AG04450 (cell line): ENCODE results near the gene LMOD2. TPM values are rescaled to one million over a fixed set of nuclear protein-coding genes. Genes with fewer than 3 reads are reported as not detected.

Source experiments
- CTCF ChIA-PET: fragments of 300-600, 350-600 bp; formaldehyde crosslinking; extraction: SDS; loops from one replicate; lab custom pipeline; 2022; ENCODE audit warnings: antibody characterized with exemption, inconsistent platforms; lab: Charles Lee
- POLR2A ChIA-PET: fragments of 350-600 bp; formaldehyde crosslinking; extraction: SDS; loops from one replicate; lab custom pipeline; 2021; ENCODE audit warnings: antibody characterized with exemption, inconsistent platforms; lab: Yijun Ruan, JAX
- DNase-seq: peaks from one replicate; pipeline ENCODE4 v3.0.0-alpha.2; 2011; ENCODE audit warnings: low read depth, low spot score
- H3K27ac ChIP-seq: one replicate; pipeline ENCODE4 v1.5.1; 2012; ENCODE audit warnings: low read depth, low read length, control low read depth
- H3K27me3 ChIP-seq: one replicate; pipeline ENCODE4 v1.6.0; 2012; ENCODE audit warnings: low read length; ENCODE audit not compliant: control insufficient read depth, insufficient read depth
- H3K4me3 ChIP-seq: 2 replicates; pipeline ENCODE4 v1.5.1; 2011; ENCODE audit warnings: mild to moderate bottlenecking, low read depth, low read length, control low read depth
- H3K9me3 ChIP-seq: 2 replicates; pipeline ENCODE4 v1.5.1; 2012; ENCODE audit warnings: low read length; ENCODE audit not compliant: control insufficient read depth, insufficient read depth
- polyA plus RNA-seq: library from polyadenylated mRNA; depleted of rRNA; stranded (reverse); fragments of >200 nt; gene quantifications from 2 replicates; pipeline ENCODE4 v1.2.3, GENCODE V29; 2011
- TF ChIP-seq, protein P1 (sequence below): IDR thresholded peaks from 2 replicates; pipeline ENCODE4 v1.5.1; 2011; ENCODE audit warnings: low read depth, low read length, control low read depth, inconsistent platforms

Gene LMOD2
- polyA plus RNA-seq, 1 experiment = not detected

DNA sequence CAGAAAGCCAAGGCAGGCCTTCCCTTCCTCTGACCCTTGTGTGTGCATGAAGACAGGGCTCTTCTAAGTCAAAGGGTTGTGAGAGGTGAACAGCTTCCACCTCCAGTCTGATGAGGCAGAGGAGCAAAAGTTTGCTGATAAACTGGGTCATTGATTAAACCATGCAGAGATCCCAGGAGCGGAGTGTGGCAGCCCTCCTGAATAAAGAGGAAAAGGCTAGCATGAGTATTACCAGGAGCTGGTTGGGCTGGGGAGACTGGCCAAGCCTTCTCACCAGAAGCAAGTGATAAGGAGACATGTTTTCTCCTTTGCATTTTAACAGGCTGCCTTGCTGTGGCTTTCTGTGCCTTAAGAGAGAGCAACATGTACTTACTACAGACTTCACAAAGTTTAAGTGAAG, 10.2 kb downstream of the LMOD2 start:
- Histone ChIP-seq H3K4me3 (no peak overlapping the region), H3K27me3 (no peaks in the 10 kb centered on the region), H3K27ac (no peak overlapping the region), H3K9me3 (no peaks in the 10 kb centered on the region)
- DNase-seq = no peak
- TF ChIP-seq, protein P1, sequence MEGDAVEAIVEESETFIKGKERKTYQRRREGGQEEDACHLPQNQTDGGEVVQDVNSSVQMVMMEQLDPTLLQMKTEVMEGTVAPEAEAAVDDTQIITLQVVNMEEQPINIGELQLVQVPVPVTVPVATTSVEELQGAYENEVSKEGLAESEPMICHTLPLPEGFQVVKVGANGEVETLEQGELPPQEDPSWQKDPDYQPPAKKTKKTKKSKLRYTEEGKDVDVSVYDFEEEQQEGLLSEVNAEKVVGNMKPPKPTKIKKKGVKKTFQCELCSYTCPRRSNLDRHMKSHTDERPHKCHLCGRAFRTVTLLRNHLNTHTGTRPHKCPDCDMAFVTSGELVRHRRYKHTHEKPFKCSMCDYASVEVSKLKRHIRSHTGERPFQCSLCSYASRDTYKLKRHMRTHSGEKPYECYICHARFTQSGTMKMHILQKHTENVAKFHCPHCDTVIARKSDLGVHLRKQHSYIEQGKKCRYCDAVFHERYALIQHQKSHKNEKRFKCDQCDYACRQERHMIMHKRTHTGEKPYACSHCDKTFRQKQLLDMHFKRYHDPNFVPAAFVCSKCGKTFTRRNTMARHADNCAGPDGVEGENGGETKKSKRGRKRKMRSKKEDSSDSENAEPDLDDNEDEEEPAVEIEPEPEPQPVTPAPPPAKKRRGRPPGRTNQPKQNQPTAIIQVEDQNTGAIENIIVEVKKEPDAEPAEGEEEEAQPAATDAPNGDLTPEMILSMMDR = no peak
- POLR2A ChIA-PET = no interaction called here
- CTCF ChIA-PET = interaction anchor here (2.1 kb wide), 1 partner anchor 16 kb away, joined by 10 read pairs; no protein-coding TSS in a partner anchor

DNA sequence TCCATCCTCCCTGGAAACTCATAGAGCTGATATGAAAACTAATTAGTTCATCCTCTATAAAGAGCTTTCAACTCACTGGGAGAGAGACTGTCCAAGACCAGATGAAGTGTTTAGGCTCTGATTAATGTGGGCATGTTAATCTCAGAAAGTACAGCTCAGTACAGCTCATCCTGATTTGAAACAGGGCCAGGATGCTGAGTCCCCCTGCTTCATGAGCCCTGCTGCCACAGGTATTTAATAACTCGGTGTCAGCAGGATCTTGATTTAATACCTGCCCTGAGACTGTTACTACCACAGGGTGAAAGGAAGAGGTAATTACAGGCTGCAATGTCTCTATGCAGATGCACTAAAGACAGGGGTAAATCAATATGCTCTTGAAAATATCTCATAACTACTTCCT, 10.8 kb downstream of the LMOD2 start:
- TF ChIP-seq, protein P1 = no peak
- H3K27ac ChIP-seq = no peak overlapping the region
- ChIA-PET POLR2A (no interaction called here), CTCF (interaction anchor here (2.1 kb wide), 1 partner anchor 16 kb away, joined by 10 read pairs; no protein-coding TSS in a partner anchor)
- no peak for DNase-seq
- no peaks in the 10 kb centered on the region for H3K27me3 ChIP-seq
- H3K9me3 ChIP-seq = no peaks in the 10 kb centered on the region
- no peak overlapping the region for H3K4me3 ChIP-seq

DNA sequence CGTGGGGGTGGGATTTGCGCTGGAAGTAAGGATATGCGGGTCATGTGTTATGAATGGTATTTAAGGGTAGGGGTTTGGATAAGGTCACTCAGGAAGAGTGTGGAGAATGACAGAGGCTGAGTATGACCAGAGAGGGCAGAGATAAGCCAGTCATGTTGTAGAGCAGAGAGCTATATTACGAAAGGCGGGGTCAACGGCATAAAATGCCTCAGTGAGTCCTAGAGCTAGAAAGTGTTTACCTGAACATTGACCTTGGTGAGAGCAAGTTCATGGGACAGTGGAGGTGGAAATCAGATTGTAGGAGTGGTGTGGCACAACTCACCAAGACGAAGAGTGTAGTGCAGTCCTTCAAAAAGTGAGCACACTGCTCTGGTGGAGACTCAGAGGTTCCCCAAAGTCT, 13.8 kb downstream of the LMOD2 start:
- DNase-seq = no peak
- no peak overlapping the region for H3K27ac ChIP-seq
- H3K27me3 ChIP-seq = no peaks in the 10 kb centered on the region
- ChIA-PET POLR2A (no interaction called here), CTCF (interaction anchor here (0.6 kb wide), 1 partner anchor 157 kb away, joined by 10 read pairs; no protein-coding TSS in a partner anchor)
- no peaks in the 10 kb centered on the region for H3K9me3 ChIP-seq
- TF ChIP-seq, protein P1 = no peak
- no peak overlapping the region for H3K4me3 ChIP-seq

DNA sequence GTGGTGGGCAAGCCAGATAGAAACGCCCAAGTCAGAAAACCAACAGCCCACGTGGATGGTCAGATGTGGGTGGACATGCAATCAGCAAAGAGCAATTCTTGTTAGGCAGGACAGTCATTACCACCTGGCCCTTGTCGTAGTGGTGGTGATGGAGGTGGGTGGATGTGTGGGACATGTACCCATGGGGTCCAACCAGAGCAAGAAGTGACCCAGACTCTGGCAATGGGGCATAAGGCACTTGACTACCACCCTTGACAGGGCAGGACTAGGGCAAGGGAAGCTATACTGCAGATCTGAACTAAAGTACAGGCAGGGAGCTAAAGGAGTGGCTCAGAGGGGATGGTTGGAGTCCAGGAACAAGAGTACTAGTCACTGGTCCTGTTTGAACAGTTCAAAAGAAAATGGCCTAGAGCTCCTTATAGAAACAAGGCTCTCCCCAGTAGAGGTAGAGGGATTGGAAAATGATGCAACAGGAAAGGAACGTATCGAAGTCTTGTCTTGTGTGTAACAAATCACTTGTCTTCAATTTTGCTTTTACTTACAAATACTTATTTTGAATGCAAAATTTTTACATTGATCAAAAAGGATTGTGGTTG, 17.6 kb downstream of the LMOD2 start:
- H3K27ac ChIP-seq = no peak overlapping the region
- DNase-seq = no peak
- ChIA-PET POLR2A (no interaction called here), CTCF (interaction anchor here (1.2 to 2.2 kb wide), 3 partner anchors 9 to 192 kb away, joined by 3 to 8 read pairs (median 5); no protein-coding TSS in a partner anchor)
- no peaks in the 10 kb centered on the region for H3K9me3 ChIP-seq
- TF ChIP-seq, protein P1 = no peak
- H3K27me3 ChIP-seq = no peaks in the 10 kb centered on the region
- no peak overlapping the region for H3K4me3 ChIP-seq

DNA sequence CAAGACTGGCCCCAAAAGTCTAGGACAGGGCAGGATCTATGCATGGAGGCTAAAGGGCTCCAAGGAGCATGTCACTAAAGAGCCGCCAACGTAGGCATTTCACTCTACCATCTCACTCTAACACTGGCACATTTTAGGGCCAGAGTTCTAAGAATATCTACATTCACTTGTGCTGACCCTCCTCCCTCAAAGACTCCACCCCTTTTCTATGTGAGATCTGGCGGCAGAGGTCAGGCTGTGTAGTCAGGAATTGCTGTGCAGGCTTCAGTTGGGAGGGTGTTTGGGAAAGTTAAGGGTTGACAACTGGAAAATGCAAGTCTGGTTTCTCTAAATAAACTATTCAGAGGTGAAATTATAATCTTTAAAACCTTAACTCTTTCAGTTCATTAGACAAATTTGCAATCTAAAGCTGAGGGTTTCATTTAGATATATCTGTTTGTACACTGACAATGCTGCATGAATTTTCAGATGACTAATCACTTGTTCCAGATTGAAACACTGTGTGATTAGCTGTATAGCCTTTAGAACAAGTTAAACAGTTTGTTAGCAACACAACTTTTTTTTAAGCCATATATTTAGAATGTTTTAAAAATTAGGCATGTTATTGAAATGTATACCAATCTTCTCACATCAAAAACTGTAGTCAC, 18.2 kb downstream of the LMOD2 start:
- no peak for DNase-seq

More for the DNA sequence above, 18.2 kb downstream of the LMOD2 start:
- Histone ChIP-seq H3K9me3 (no peaks in the 10 kb centered on the region), H3K4me3 (no peak overlapping the region), H3K27me3 (no peaks in the 10 kb centered on the region), H3K27ac (no peak overlapping the region)
- CTCF ChIA-PET = interaction anchor here (0.7 to 2.2 kb wide), 6 partner anchors 9 to 1169 kb away, joined by 3 to 8 read pairs (median 4); no protein-coding TSS in a partner anchor
- POLR2A ChIA-PET = no interaction called here
- TF ChIP-seq, protein P1 = no peak
